Neural progenitor cell (in vitro differentiated cells): ENCODE data around the gene PLEKHA7. TPM values are rescaled to one million over a fixed set of nuclear protein-coding genes. Genes with fewer than 3 reads are reported as not detected.

ENCODE experiments used
- DNase-seq: peaks from one replicate; pipeline ENCODE4 v3.0.0-alpha.2; 2016; ENCODE audit warnings: low spot score
- H2AFZ ChIP-seq: fragments of 200-600 bp; sonication (generic); replicated peaks from 2 replicates; pipeline ENCODE4 v1.6.1; 2016; ENCODE audit warnings: antibody characterized with exemption
- H3F3A ChIP-seq: fragments of 200-600 bp; sonication (generic); 2 replicates; pipeline ENCODE4 v1.6.1; 2016; ENCODE audit warnings: antibody characterized with exemption, low read depth
- H3K27ac ChIP-seq: fragments of 200-600 bp; sonication (generic); 2 replicates; pipeline ENCODE4 v1.5.1; 2016; ENCODE audit warnings: mild to moderate bottlenecking
- H3K27me3 ChIP-seq: fragments of 200-600 bp; sonication (generic); 2 replicates; pipeline ENCODE4 v1.6.1; 2016; ENCODE audit warnings: mild to moderate bottlenecking, moderate library complexity
- H3K36me3 ChIP-seq: fragments of 200-600 bp; sonication (generic); 2 replicates; pipeline ENCODE4 v1.5.1; 2016
- H3K4me1 ChIP-seq: fragments of 200-600 bp; sonication (generic); 2 replicates; pipeline ENCODE4 v1.6.1; 2016; ENCODE audit warnings: mixed run types
- H3K4me2 ChIP-seq: fragments of 200-600 bp; sonication (generic); 2 replicates; pipeline ENCODE4 v1.6.1; 2016
- H3K4me3 ChIP-seq: fragments of 200-600 bp; sonication (generic); 2 replicates; pipeline ENCODE4 v1.5.1; 2016
- H3K79me2 ChIP-seq: fragments of 200-600 bp; sonication (generic); 2 replicates; pipeline ENCODE4 v1.6.1; 2016; ENCODE audit warnings: low read depth
- H3K9ac ChIP-seq: fragments of 200-600 bp; sonication (generic); 2 replicates; pipeline ENCODE4 v1.6.1; 2016
- H3K9me3 ChIP-seq: fragments of 200-600 bp; sonication (generic); 2 replicates; pipeline ENCODE4 v1.5.1; 2016; ENCODE audit warnings: low read depth
- H4K20me1 ChIP-seq: fragments of 200-600 bp; sonication (generic); 2 replicates; pipeline ENCODE4 v1.6.1; 2016; ENCODE audit warnings: low read depth
- H3K27ac Mint-ChIP-seq: 3 replicates; pipeline ENCODE4 v1.8.0; 2021; ENCODE audit warnings: mixed read lengths
- H3K27me3 Mint-ChIP-seq: 2 replicates; pipeline ENCODE4 v1.8.0; 2022; ENCODE audit warnings: low read depth, mild to moderate bottlenecking, inconsistent platforms, moderate library complexity, mixed read lengths; ENCODE audit not compliant: insufficient read depth
- H3K36me3 Mint-ChIP-seq: 3 replicates; pipeline ENCODE4 v1.8.0; 2021; ENCODE audit warnings: mixed read lengths
- H3K4me1 Mint-ChIP-seq: 3 replicates; pipeline ENCODE4 v1.8.0; 2021; ENCODE audit warnings: mixed read lengths
- H3K4me3 Mint-ChIP-seq: 3 replicates; pipeline ENCODE4 v1.8.0; 2021; ENCODE audit warnings: mild to moderate bottlenecking, moderate library complexity, mixed read lengths
- H3K9me3 Mint-ChIP-seq: 3 replicates; pipeline ENCODE4 v1.8.0; 2020; ENCODE audit warnings: mixed read lengths
- CTCF ChIP-seq: fragments of 200-600 bp; sonication (generic); IDR thresholded peaks from 2 replicates; pipeline ENCODE4 v1.5.1; 2017; ENCODE audit warnings: antibody characterized with exemption, mild to moderate bottlenecking
- EZH2 ChIP-seq: fragments of 200-600 bp; sonication (generic); IDR thresholded peaks from 2 replicates; pipeline ENCODE4 v1.6.1; 2017; ENCODE audit warnings: antibody characterized with exemption, mild to moderate bottlenecking, moderate library complexity
- EZH2phosphoT487 ChIP-seq: fragments of 200-600 bp; sonication (generic); IDR thresholded peaks from 2 replicates; pipeline ENCODE4 v1.6.1; 2017; ENCODE audit warnings: antibody characterized with exemption
- total RNA-seq: library from RNA; depleted of rRNA; stranded (reverse); fragments of >200 nt; gene quantifications from 2 replicates; pipeline ENCODE4 v1.2.3, GENCODE V29; 2015; ENCODE audit warnings: low replicate concordance

Gene PLEKHA7
- total RNA-seq, 1 donor from 2014 or later = 20.3 TPM

GRCh38 chr11:16942342-16942741 is 71.9 kb downstream of the PLEKHA7 start:
- Histone ChIP-seq H3K4me3 (no peak overlapping the region), H3K36me3 (no peaks in the 10 kb centered on the region), H3K4me2 (no peak overlapping the region), H3F3A (peaks cover 22% of the 10 kb centered on the region), H3K27me3 (no peaks in the 10 kb centered on the region), H3K27ac (no peak overlapping the region), H2AFZ (no peak overlapping the region), H3K79me2 (no peaks in the 10 kb centered on the region), H4K20me1 (peaks cover 16% of the 10 kb centered on the region), H3K9ac (no peak overlapping the region), H3K4me1 (peaks cover 26% of the 10 kb centered on the region), H3K9me3 (no peaks in the 10 kb centered on the region)
- TF ChIP-seq EZH2 (no peak), EZH2phosphoT487 (no peak), CTCF (no peak)
- peaks cover 31% of the 10 kb centered on the region for H3K4me1 Mint-ChIP-seq
- no peak overlapping the region for H3K27ac Mint-ChIP-seq
- no peaks in the 10 kb centered on the region for H3K36me3 Mint-ChIP-seq
- no peak for DNase-seq
- H3K27me3 Mint-ChIP-seq = peaks cover 2% of the 10 kb centered on the region
- no peak overlapping the region for H3K4me3 Mint-ChIP-seq
- no peaks in the 10 kb centered on the region for H3K9me3 Mint-ChIP-seq

GRCh38 chr11:16941935-16942334 is 72.3 kb downstream of the PLEKHA7 start:
- Mint-ChIP-seq H3K27ac (no peak overlapping the region), H3K9me3 (no peaks in the 10 kb centered on the region), H3K4me1 (peaks cover 29% of the 10 kb centered on the region), H3K27me3 (peaks cover 2% of the 10 kb centered on the region), H3K36me3 (no peaks in the 10 kb centered on the region), H3K4me3 (no peak overlapping the region)
- Histone ChIP-seq H3K36me3 (no peaks in the 10 kb centered on the region), H3F3A (peaks cover 19% of the 10 kb centered on the region), H3K9ac (no peak overlapping the region), H3K9me3 (no peaks in the 10 kb centered on the region), H3K27ac (no peak overlapping the region), H3K79me2 (no peaks in the 10 kb centered on the region), H3K4me3 (no peak overlapping the region), H4K20me1 (peaks cover 16% of the 10 kb centered on the region), H3K4me2 (no peak overlapping the region), H3K4me1 (peaks cover 23% of the 10 kb centered on the region), H3K27me3 (no peaks in the 10 kb centered on the region), H2AFZ (no peak overlapping the region)
- no peak for DNase-seq
- TF ChIP-seq CTCF = no peak
- TF ChIP-seq EZH2 = no peak
- TF ChIP-seq EZH2phosphoT487 = no peak

GRCh38 chr11:16938061-16938460 is 76.2 kb downstream of the PLEKHA7 start:
- Histone ChIP-seq H3K79me2 (no peaks in the 10 kb centered on the region), H3F3A (peaks cover 17% of the 10 kb centered on the region), H4K20me1 (peaks cover 24% of the 10 kb centered on the region), H3K9me3 (no peaks in the 10 kb centered on the region), H2AFZ (no peak overlapping the region), H3K36me3 (no peaks in the 10 kb centered on the region), H3K4me3 (no peak overlapping the region), H3K27ac (no peak overlapping the region), H3K4me2 (no peak overlapping the region), H3K4me1 (peaks cover 16% of the 10 kb centered on the region), H3K27me3 (no peaks in the 10 kb centered on the region), H3K9ac (no peak overlapping the region)
- Mint-ChIP-seq H3K36me3 (no peaks in the 10 kb centered on the region), H3K9me3 (no peaks in the 10 kb centered on the region), H3K27me3 (no peaks in the 10 kb centered on the region), H3K4me3 (no peak overlapping the region), H3K4me1 (peaks cover 19% of the 10 kb centered on the region), H3K27ac (no peak overlapping the region)
- no peak for TF ChIP-seq EZH2phosphoT487
- TF ChIP-seq CTCF = no peak
- no peak for TF ChIP-seq EZH2
- DNase-seq = no peak
